Motor neuron (in vitro differentiated cells): ENCODE measurements around the gene RNPC3. TPM values are rescaled to one million over a fixed set of nuclear protein-coding genes. Genes with fewer than 3 reads are reported as not detected.

Experiments used
- ATAC-seq, 8 experiments: fragments of 200-7000 bp; cut with Tn5 transposase; replicated peaks in 6 of 8; 2 replicates each; pipeline ENCODE4 v1.8.0; 2021; ENCODE audit warnings: mild to moderate bottlenecking in 8 of 8, moderate library complexity in 8 of 8
- H3K27ac ChIP-seq, 2 donors: fragments of 250-450 bp; sonication (Bioruptor Pico); 2 replicates each; pipeline ENCODE4 v1.9.0; 2021; ENCODE audit warnings: antibody characterized with exemption in 2 of 2, mild to moderate bottlenecking in 2 of 2, moderate library complexity in 1 of 2
- H3K4me1 ChIP-seq, 2 donors: fragments of 250-450 bp; sonication (Bioruptor Pico); replicated peaks in 1 of 2; 2 replicates each; pipeline ENCODE4 v1.6.1; 2021; ENCODE audit warnings: antibody characterized with exemption in 2 of 2, mild to moderate bottlenecking in 2 of 2, moderate library complexity in 1 of 2
- H3K4me3 ChIP-seq, 5 donors: fragments of 250-450 bp; sonication (Bioruptor Pico); 2 replicates each; pipeline ENCODE4 v1.9.0; 2021; ENCODE audit warnings: antibody characterized with exemption in 5 of 5, mild to moderate bottlenecking in 5 of 5, moderate library complexity in 4 of 5
- WGBS, 10 experiments: fragments of 450-650 bp; shearing (Covaris generic); methylation state at CpG; one replicate each; pipeline ENCODE4 v1.0.0; 2022; 5-methylcytosine and 5-hydroxymethylcytosine counted together
- in situ Hi-C, 9 experiments: fragments of 400-800 bp; cut with MboI; loops; one replicate each; pipeline ENCODE4 v1.15.0; 2021; ENCODE audit warnings: low sequenced_read_pairs in 9 of 9, low pct_unique_long_range_greater_than_20kb in 2 of 9; ENCODE audit not compliant: unreplicated experiment in 9 of 9
- total RNA-seq, 8 experiments: library from RNA; unstranded; fragments of 300-600 nt; gene quantifications; 2 replicates each; pipeline versions ENCODE4 v1.2.3 to v1.2.4, GENCODE V29; 2022

RNPC3 gene
- total RNA-seq = 10 to 100 TPM; 22.2 to 45.9 (median 30.7) TPM

GRCh38 chr1:103525607-103526507 lies at the start of gene RNPC3:
Gene RNPC3 (plus strand): TSS chr1:103525699. CDS start chr1:103526071, 372 bp downstream.
- Histone ChIP-seq H3K27ac (peak within 1 kb of the TSS; percentile 94 to 96), H3K4me3 (peak within 1 kb of the TSS; percentile 67 to 97 (median 78)), H3K4me1 (peaks cover 10 to 22% of the 10 kb centered on the region in 2 donors)
- in situ Hi-C loops = no loop called here
- peak; percentile 82 to 92 (median 88) for ATAC-seq
- WGBS, 10 experiments = 0 to 4% (median 1%) methylated on average over 1 to 40 of the region's 62 CpGs

DNA sequence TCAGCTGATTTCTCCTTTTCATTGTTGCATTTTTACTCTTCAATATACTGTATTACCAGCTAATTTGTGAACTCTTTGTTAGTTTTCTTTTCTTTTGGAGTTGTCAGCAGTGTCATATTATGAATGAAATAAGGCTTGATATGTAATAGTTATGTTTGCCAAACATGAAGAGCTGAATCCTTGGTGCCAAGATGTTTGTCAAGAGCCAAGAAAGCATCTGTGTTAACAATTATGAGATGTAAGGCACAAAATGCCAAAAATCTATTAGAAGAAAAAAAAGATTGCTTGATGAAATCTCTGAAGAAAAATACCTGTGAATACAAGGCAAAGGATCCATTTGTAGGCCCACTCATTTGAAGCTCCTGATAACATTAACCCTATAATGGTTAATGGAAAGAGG lies 48.4 kb upstream of the RNPC3 start:
- in situ Hi-C loops = no loop called here
- Histone ChIP-seq H3K27ac (no peak overlapping the region), H3K4me3 (no peak overlapping the region), H3K4me1 (no peaks in the 10 kb centered on the region)
- no peak for ATAC-seq

- no peak overlapping the region for H3K4me3 ChIP-seq
- H3K4me1 ChIP-seq = peaks cover 0 to 2% of the 10 kb centered on the region in 2 donors
- peak; percentile 33 to 100 (median 74) for ATAC-seq
- in situ Hi-C loops = no loop called here
- H3K27ac ChIP-seq = no peak overlapping the region
Measured at GRCh38 chr1:103489935-103490334, 35.6 kb upstream of the RNPC3 start.

- Histone ChIP-seq H3K27ac (no peak overlapping the region), H3K4me3 (no peak overlapping the region), H3K4me1 (peaks cover 0 to 2% of the 10 kb centered on the region in 2 donors)
- in situ Hi-C loops = no loop called here
- WGBS, 10 experiments = 80 to 100% (median 83%) methylated on average over 1 of the region's 1 CpG; no CpG with 5 or more reads in 6 of the 10 experiments
- no peak for ATAC-seq
Measured at GRCh38 chr1:103492003-103492625, 33.4 kb upstream of the RNPC3 start.

GRCh38 chr1:103496014-103496635 lies 29.4 kb upstream of the RNPC3 start:
- H3K4me1 ChIP-seq = no peaks in the 10 kb centered on the region
- ATAC-seq = peak in 1 of 8 experiments; percentile 67
- in situ Hi-C loops = no loop called here
- H3K4me3 ChIP-seq = no peak overlapping the region
- 67 to 100% (median 95%) methylated on average over 1 to 2 of the region's 2 CpGs for WGBS, 10 experiments
- H3K27ac ChIP-seq = no peak overlapping the region

- H3K27ac ChIP-seq = no peak overlapping the region
- ATAC-seq = no peak
- in situ Hi-C loops = no loop called here
Measured at GRCh38 chr1:103497404-103497803, 28.1 kb upstream of the RNPC3 start.

GRCh38 chr1:103509250-103509649 lies 16.2 kb upstream of the RNPC3 start:
- in situ Hi-C loops = loop anchor here in 2 of 9 experiments (25.0 kb wide), 2 partner anchors 947 to 1997 kb away; no protein-coding TSS in a partner anchor
- WGBS, 10 experiments = 78 to 100% (median 100%) methylated on average over 1 of the region's 1 CpG
- Histone ChIP-seq H3K4me1 (peaks cover 0 to 1% of the 10 kb centered on the region in 2 donors), H3K4me3 (no peak overlapping the region), H3K27ac (no peak overlapping the region)
- no peak for ATAC-seq

More at GRCh38 chr1:103497404-103497803, 28.1 kb upstream of the RNPC3 start:
- no peak overlapping the region for H3K4me3 ChIP-seq
- H3K4me1 ChIP-seq = no peaks in the 10 kb centered on the region

- no peak overlapping the region for H3K4me3 ChIP-seq
- ATAC-seq = no peak
- H3K27ac ChIP-seq = no peak overlapping the region
- in situ Hi-C loops = loop anchor here in 2 of 9 experiments (25.0 kb wide), 2 partner anchors 951 to 2001 kb away; no protein-coding TSS in a partner anchor
- 83 to 100% (median 100%) methylated on average over 1 of the region's 1 CpG; no CpG with 5 or more reads in 1 of the 10 experiments for WGBS, 10 experiments
- no peaks in the 10 kb centered on the region for H3K4me1 ChIP-seq
Measured at GRCh38 chr1:103513711-103514110, 11.8 kb upstream of the RNPC3 start.

GRCh38 chr1:103514920-103515503 lies 10.5 kb upstream of the RNPC3 start:
- H3K4me3 ChIP-seq = no peak overlapping the region
- peak in 7 of 8 experiments; percentile 38 to 66 (median 48) for ATAC-seq
- H3K4me1 ChIP-seq = no peaks in the 10 kb centered on the region
- 15 to 100% (median 66%) methylated on average over 1 of the region's 1 CpG for whole genome bisulfite sequencing, 10 experiments
- no peak overlapping the region for H3K27ac ChIP-seq
- in situ Hi-C loops = loop anchor here in 2 of 9 experiments (25.0 kb wide), 2 partner anchors 953 to 2003 kb away; no protein-coding TSS in a partner anchor

- WGBS, 10 experiments = 64 to 100% (median 92%) methylated on average over 1 to 2 of the region's 2 CpGs; no CpG with 5 or more reads in 1 of the 10 experiments
- Histone ChIP-seq H3K4me3 (no peak overlapping the region), H3K4me1 (no peaks in the 10 kb centered on the region), H3K27ac (no peak overlapping the region)
- no peak for ATAC-seq
- in situ Hi-C loops = loop anchor here in 2 of 9 experiments (25.0 kb wide), 2 partner anchors 954 to 2004 kb away; no protein-coding TSS in a partner anchor
Measured at GRCh38 chr1:103516283-103516682, 9.2 kb upstream of the RNPC3 start.

DNA sequence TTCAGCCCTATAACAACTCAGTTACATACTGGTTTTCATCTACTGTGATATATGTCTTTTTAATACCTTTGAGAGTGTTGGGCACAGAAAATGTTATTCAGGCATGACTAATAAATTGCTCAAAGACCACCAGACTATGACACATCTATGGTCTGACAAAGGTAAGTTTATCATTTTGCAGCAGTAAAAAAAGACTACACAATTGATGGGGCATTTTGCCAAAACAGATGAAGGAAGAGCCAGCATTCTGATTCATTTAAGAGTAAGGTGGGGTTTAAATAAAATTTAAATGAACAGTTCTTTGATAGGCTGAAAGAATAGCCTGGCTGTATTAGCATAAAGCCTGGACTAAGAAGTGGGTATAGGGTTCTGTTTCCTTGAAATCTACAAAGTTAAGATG lies 8.8 kb upstream of the RNPC3 start:
- ATAC-seq = peak in 7 of 8 experiments; percentile 39 to 88 (median 42)
- in situ Hi-C loops = loop anchor here in 2 of 9 experiments (25.0 kb wide), 2 partner anchors 954 to 2004 kb away; no protein-coding TSS in a partner anchor
- Histone ChIP-seq H3K4me3 (no peak overlapping the region), H3K4me1 (no peaks in the 10 kb centered on the region), H3K27ac (no peak overlapping the region)

- H3K4me1 ChIP-seq = no peaks in the 10 kb centered on the region
- no peak overlapping the region for H3K27ac ChIP-seq
- H3K4me3 ChIP-seq = no peak overlapping the region
- in situ Hi-C loops = loop anchor here in 2 of 9 experiments (25.0 kb wide), 2 partner anchors 955 to 2005 kb away; no protein-coding TSS in a partner anchor
- WGBS, 10 experiments = 64 to 100% (median 93%) methylated on average over 1 to 2 of the region's 2 CpGs
- no peak for ATAC-seq
Measured at GRCh38 chr1:103517380-103518047, 8.0 kb upstream of the RNPC3 start.
